ENCODE data around the gene CACNG3. TPM values are rescaled to one million over a fixed set of nuclear protein-coding genes. Genes with fewer than 3 reads are reported as not detected.

CACNG3 gene
- total and polyA plus RNA-seq, 2 donors (not counting 3 experiments of a cell fraction or from before 2014, with no cell fraction given), result not detected

DNA sequence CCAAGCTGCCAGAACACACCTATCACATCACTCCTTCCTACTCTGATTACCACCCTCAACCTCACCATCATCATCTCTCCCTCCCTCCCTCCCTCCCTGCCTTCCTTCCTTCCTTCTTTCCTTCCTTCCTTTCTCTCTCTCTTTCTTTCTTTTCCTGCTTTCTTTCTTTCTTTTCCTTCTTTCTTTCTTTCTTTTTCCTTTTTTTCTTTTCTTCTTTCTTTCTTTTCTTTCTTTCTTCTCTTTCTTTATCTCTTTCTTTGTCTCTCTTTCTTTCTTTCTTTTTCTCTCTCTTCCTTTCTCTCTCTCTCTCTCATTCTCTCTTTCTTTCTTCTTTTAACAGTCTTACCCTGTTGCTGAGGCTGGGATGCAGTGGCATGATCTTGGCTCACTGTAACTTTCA is 59.2 kb downstream of the CACNG3 start:
- Histone ChIP-seq H3K9ac (replicated peaks; ENCODE audit: extremely low read depth, insufficient read depth, low read length) (no peak overlapping the region), H3K27ac (ENCODE audit: insufficient read depth, low read depth, low read length) (no peak overlapping the region), H2AFZ (ENCODE audit: low read depth, low read length) (no peak overlapping the region), H3K9me3 (replicated peaks; ENCODE audit: control insufficient read depth, insufficient read depth, low read length) (no peaks in the 10 kb centered on the region), H3K9me1 (replicated peaks; ENCODE audit: control insufficient read depth, extremely low read depth, insufficient read depth, low read length) (no peaks in the 10 kb centered on the region), H3K4me1 (ENCODE audit: control insufficient read depth, extremely low read depth, insufficient read depth, low read length) (no peaks in the 10 kb centered on the region), H3K36me3 (ENCODE audit: control insufficient read depth in 2 of 2, extremely low read depth in 1 of 2, insufficient read depth in 2 of 2, low read length in 2 of 2) (no peaks in the 10 kb centered on the region), H3K27me3 (ENCODE audit: control insufficient read depth in 2 of 2, insufficient read depth in 2 of 2, low read length in 2 of 2) (no peaks in the 10 kb centered on the region), H3K79me2 (ENCODE audit: control insufficient read depth, insufficient read depth, low read length) (no peaks in the 10 kb centered on the region), H3K4me2 (ENCODE audit: insufficient read depth, low read length) (no peak overlapping the region), H3K4me3 (replicated peaks in 1 of 3; ENCODE audit: insufficient read depth in 1 of 3, low read depth in 1 of 3, low read length in 3 of 3) (no peak overlapping the region), H4K20me1 (replicated peaks; ENCODE audit: control insufficient read depth, extremely low read depth, insufficient read depth, low read length) (no peaks in the 10 kb centered on the region)
- FAIRE-seq (no peak), DNase-seq (ENCODE audit: low read depth, low spot score) (no peak)
- CTCF ChIA-PET, result no interaction called here
- TF ChIP-seq GATA2 (IDR thresholded peaks at IDR 0.05; ENCODE audit: insufficient read depth, insufficient read length, low read depth, low read length), result no peak
- no peak for TF ChIP-seq EZH2 (IDR thresholded peaks at IDR 0.05; ENCODE audit: borderline replicate concordance, low read depth, low read length, severe bottlenecking)
- TF ChIP-seq MYC (IDR thresholded peaks at IDR 0.05; ENCODE audit: low read depth, low read length), result no peak
- no peak for TF ChIP-seq POLR2A (IDR thresholded peaks at IDR 0.05; ENCODE audit: low read depth, low read length)
- TF ChIP-seq, protein P1, sequence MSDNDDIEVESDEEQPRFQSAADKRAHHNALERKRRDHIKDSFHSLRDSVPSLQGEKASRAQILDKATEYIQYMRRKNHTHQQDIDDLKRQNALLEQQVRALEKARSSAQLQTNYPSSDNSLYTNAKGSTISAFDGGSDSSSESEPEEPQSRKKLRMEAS (IDR thresholded peaks at IDR 0.05; ENCODE audit: insufficient read depth, insufficient read length), result no peak
- no peak for TF ChIP-seq POLR2AphosphoS5 (IDR thresholded peaks at IDR 0.05; ENCODE audit: insufficient read depth, low read depth, low read length)
- no peak for TF ChIP-seq JUN (IDR thresholded peaks at IDR 0.05; ENCODE audit: borderline replicate concordance, insufficient read depth, insufficient read length, low read depth)
- TF ChIP-seq FOS (IDR thresholded peaks at IDR 0.05; ENCODE audit: borderline replicate concordance, insufficient read depth, low read length), result no peak
- TF ChIP-seq, protein P2, sequence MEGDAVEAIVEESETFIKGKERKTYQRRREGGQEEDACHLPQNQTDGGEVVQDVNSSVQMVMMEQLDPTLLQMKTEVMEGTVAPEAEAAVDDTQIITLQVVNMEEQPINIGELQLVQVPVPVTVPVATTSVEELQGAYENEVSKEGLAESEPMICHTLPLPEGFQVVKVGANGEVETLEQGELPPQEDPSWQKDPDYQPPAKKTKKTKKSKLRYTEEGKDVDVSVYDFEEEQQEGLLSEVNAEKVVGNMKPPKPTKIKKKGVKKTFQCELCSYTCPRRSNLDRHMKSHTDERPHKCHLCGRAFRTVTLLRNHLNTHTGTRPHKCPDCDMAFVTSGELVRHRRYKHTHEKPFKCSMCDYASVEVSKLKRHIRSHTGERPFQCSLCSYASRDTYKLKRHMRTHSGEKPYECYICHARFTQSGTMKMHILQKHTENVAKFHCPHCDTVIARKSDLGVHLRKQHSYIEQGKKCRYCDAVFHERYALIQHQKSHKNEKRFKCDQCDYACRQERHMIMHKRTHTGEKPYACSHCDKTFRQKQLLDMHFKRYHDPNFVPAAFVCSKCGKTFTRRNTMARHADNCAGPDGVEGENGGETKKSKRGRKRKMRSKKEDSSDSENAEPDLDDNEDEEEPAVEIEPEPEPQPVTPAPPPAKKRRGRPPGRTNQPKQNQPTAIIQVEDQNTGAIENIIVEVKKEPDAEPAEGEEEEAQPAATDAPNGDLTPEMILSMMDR (IDR thresholded peaks at IDR 0.05; ENCODE audit: extremely low read depth in 1 of 2, insufficient read depth in 1 of 2, low read depth in 1 of 2, low read length in 2 of 2), result no peak
- intact Hi-C loops (cut with micrococcal nuclease), result no loop called here
- no TSS peak for BruUV-seq (replicated peaks)
- dilution Hi-C loops (cut with MboI; ENCODE audit: extremely low pct_ligation_motif_present, low sequenced_read_pairs), result no loop called here
- POLR2A ChIA-PET, result no interaction called here
